ENCODE data around the gene TRH. TPM values are rescaled to one million over a fixed set of nuclear protein-coding genes. Genes with fewer than 3 reads are reported as not detected.

Gene TRH
- total RNA-seq, 1 donor from 2014 or later = not detected

GRCh38 chr3:129943020-129943419 is 31.5 kb upstream of the TRH start:
- no peaks in the 10 kb centered on the region for H3K4me1 Mint-ChIP-seq (ENCODE audit: low read depth)
- no peaks in the 10 kb centered on the region for H3K36me3 Mint-ChIP-seq (ENCODE audit: low read depth)
- no peak for DNase-seq (ENCODE audit: low spot score)
- no peak overlapping the region for H3K27ac Mint-ChIP-seq (ENCODE audit: unreplicated experiment)
- H3K27me3 Mint-ChIP-seq (ENCODE audit: low read depth) = peaks cover 30% of the 10 kb centered on the region
- no peak for TF ChIP-seq CTCF (IDR thresholded peaks at IDR 0.05)
- peaks cover 8% of the 10 kb centered on the region for H3K9me3 Mint-ChIP-seq (ENCODE audit: low read depth)
- H3K4me3 Mint-ChIP-seq (ENCODE audit: unreplicated experiment) = no peak overlapping the region

- no peak for TF ChIP-seq CTCF (IDR thresholded peaks at IDR 0.05)
- DNase-seq (ENCODE audit: low spot score) = no peak
- H3K36me3 Mint-ChIP-seq (ENCODE audit: low read depth) = no peaks in the 10 kb centered on the region
- H3K9me3 Mint-ChIP-seq (ENCODE audit: low read depth) = peaks cover 8% of the 10 kb centered on the region
- H3K27me3 Mint-ChIP-seq (ENCODE audit: low read depth) = peaks cover 39% of the 10 kb centered on the region
- no peak overlapping the region for H3K27ac Mint-ChIP-seq (ENCODE audit: unreplicated experiment)
- H3K4me1 Mint-ChIP-seq (ENCODE audit: low read depth) = no peaks in the 10 kb centered on the region
- no peak overlapping the region for H3K4me3 Mint-ChIP-seq (ENCODE audit: unreplicated experiment)
These were observed 29.8 kb upstream of the TRH start for GRCh38 chr3:129944709-129945108.

GRCh38 chr3:129947538-129948240 is 26.8 kb upstream of the TRH start:
- no peak for TF ChIP-seq CTCF (IDR thresholded peaks at IDR 0.05)
- Mint-ChIP-seq H3K9me3 (ENCODE audit: low read depth) (peaks cover 8% of the 10 kb centered on the region), H3K4me3 (ENCODE audit: unreplicated experiment) (no peak overlapping the region), H3K27ac (ENCODE audit: unreplicated experiment) (no peak overlapping the region), H3K36me3 (ENCODE audit: low read depth) (no peaks in the 10 kb centered on the region), H3K27me3 (ENCODE audit: low read depth) (peaks cover 46% of the 10 kb centered on the region), H3K4me1 (ENCODE audit: low read depth) (no peaks in the 10 kb centered on the region)
- no peak for DNase-seq (ENCODE audit: low spot score)

GRCh38 chr3:129950318-129951046 is 24.0 kb upstream of the TRH start:
- no peak for TF ChIP-seq CTCF (IDR thresholded peaks at IDR 0.05)
- no peaks in the 10 kb centered on the region for H3K4me1 Mint-ChIP-seq (ENCODE audit: low read depth)
- no peak overlapping the region for H3K4me3 Mint-ChIP-seq (ENCODE audit: unreplicated experiment)
- H3K27ac Mint-ChIP-seq (ENCODE audit: unreplicated experiment) = no peak overlapping the region
- peaks cover 39% of the 10 kb centered on the region for H3K27me3 Mint-ChIP-seq (ENCODE audit: low read depth)
- H3K9me3 Mint-ChIP-seq (ENCODE audit: low read depth) = peaks cover 8% of the 10 kb centered on the region
- no peaks in the 10 kb centered on the region for H3K36me3 Mint-ChIP-seq (ENCODE audit: low read depth)
- DNase-seq (ENCODE audit: low spot score) = no peak

GRCh38 chr3:129952556-129953355 is 21.8 kb upstream of the TRH start:
- Mint-ChIP-seq H3K27ac (ENCODE audit: unreplicated experiment) (no peak overlapping the region), H3K27me3 (ENCODE audit: low read depth) (peaks cover 35% of the 10 kb centered on the region), H3K36me3 (ENCODE audit: low read depth) (no peaks in the 10 kb centered on the region), H3K9me3 (ENCODE audit: low read depth) (no peaks in the 10 kb centered on the region), H3K4me3 (ENCODE audit: unreplicated experiment) (no peak overlapping the region), H3K4me1 (ENCODE audit: low read depth) (no peaks in the 10 kb centered on the region)
- no peak for DNase-seq (ENCODE audit: low spot score)
- TF ChIP-seq CTCF (IDR thresholded peaks at IDR 0.05) = no peak
